H9 (cell line): Measurements from ENCODE around the gene PAK2. TPM values are rescaled to one million over a fixed set of nuclear protein-coding genes. Genes with fewer than 3 reads are reported as not detected.

Experiments
- DNase-seq: peaks from one replicate; pipeline ENCODE4 v3.0.0-alpha.2; 2017
- H2AFZ ChIP-seq: one replicate; pipeline ENCODE4 v1.6.1; 2013; ENCODE audit warnings: mild to moderate bottlenecking, low read length, control low read depth, moderate library complexity
- H2AK5ac ChIP-seq: 2 replicates; pipeline ENCODE4 v1.6.1; 2013; ENCODE audit warnings: low read length, control low read depth, mixed read lengths; ENCODE audit not compliant: insufficient read length
- H2BK120ac ChIP-seq: one replicate; pipeline ENCODE4 v1.6.1; 2013; ENCODE audit warnings: low read depth, mild to moderate bottlenecking, low read length, control low read depth, inconsistent platforms; ENCODE audit not compliant: poor library complexity, severe bottlenecking
- H2BK12ac ChIP-seq: 2 replicates; pipeline ENCODE4 v1.6.1; 2013; ENCODE audit warnings: low read length, control low read depth, mixed read lengths, low read depth; ENCODE audit not compliant: insufficient read length
- H2BK15ac ChIP-seq: 2 replicates; pipeline ENCODE4 v1.6.1; 2013; ENCODE audit warnings: low read depth, low read length, control low read depth
- H2BK20ac ChIP-seq: one replicate; pipeline ENCODE4 v1.6.1; 2013; ENCODE audit warnings: low read depth, mild to moderate bottlenecking, low read length, control low read depth, inconsistent platforms; ENCODE audit not compliant: poor library complexity, severe bottlenecking
- H2BK5ac ChIP-seq: 2 replicates; pipeline ENCODE4 v1.6.1; 2013; ENCODE audit warnings: low read length, control low read depth, mixed read lengths; ENCODE audit not compliant: insufficient read length
- H3K14ac ChIP-seq: 2 replicates; pipeline ENCODE4 v1.6.1; 2013; ENCODE audit warnings: low read length, control low read depth; ENCODE audit not compliant: insufficient read depth
- H3K18ac ChIP-seq: 2 replicates; pipeline ENCODE4 v1.6.1; 2013; ENCODE audit warnings: low read depth, mild to moderate bottlenecking, mixed read lengths, low read length, control low read depth; ENCODE audit not compliant: insufficient read length
- H3K23ac ChIP-seq: 2 replicates; pipeline ENCODE4 v1.6.1; 2013; ENCODE audit warnings: low read length, control low read depth, mixed read lengths, low read depth; ENCODE audit not compliant: insufficient read length
- H3K23me2 ChIP-seq: 2 replicates; pipeline ENCODE4 v1.6.1; 2013; ENCODE audit warnings: low read depth, mild to moderate bottlenecking, mixed read lengths, low read length, control low read depth; ENCODE audit not compliant: insufficient read length, poor library complexity, severe bottlenecking
- H3K27ac ChIP-seq: 2 replicates; pipeline ENCODE4 v1.5.1; 2013; ENCODE audit warnings: low read length, control low read depth, mixed read lengths, low read depth; ENCODE audit not compliant: insufficient read length
- H3K27me3 ChIP-seq: 2 replicates; pipeline ENCODE4 v1.6.1; 2013; ENCODE audit warnings: low read length, control low read depth, inconsistent platforms; ENCODE audit not compliant: insufficient read depth
- H3K4ac ChIP-seq: 2 replicates; pipeline ENCODE4 v1.6.1; 2013; ENCODE audit warnings: low read depth, mild to moderate bottlenecking, control low read depth, inconsistent platforms, low read length, moderate library complexity
- H3K4me1 ChIP-seq: 2 replicates; pipeline ENCODE4 v1.6.1; 2013; ENCODE audit warnings: low read length, control low read depth, inconsistent platforms; ENCODE audit not compliant: insufficient read depth
- H3K4me2 ChIP-seq: 2 replicates; pipeline ENCODE4 v1.6.1; 2013; ENCODE audit warnings: low read length, control low read depth, mixed read lengths; ENCODE audit not compliant: insufficient read length, insufficient read depth
- H3K56ac ChIP-seq: 2 replicates; pipeline ENCODE4 v1.6.1; 2013; ENCODE audit warnings: low read depth, mild to moderate bottlenecking, mixed read lengths, low read length, control low read depth; ENCODE audit not compliant: insufficient read length
- H3K79me1 ChIP-seq: 2 replicates; pipeline ENCODE4 v1.6.1; 2013; ENCODE audit warnings: low read depth, mild to moderate bottlenecking, moderate library complexity, low read length, control low read depth, inconsistent platforms; ENCODE audit not compliant: insufficient read depth, poor library complexity, severe bottlenecking
- H3K79me2 ChIP-seq: 2 replicates; pipeline ENCODE4 v1.6.1; 2013; ENCODE audit warnings: low read length, control low read depth, inconsistent platforms; ENCODE audit not compliant: insufficient read depth
- H3K9ac ChIP-seq: 2 replicates; pipeline ENCODE4 v1.6.1; 2013; ENCODE audit warnings: low read length, control low read depth, mixed read lengths; ENCODE audit not compliant: insufficient read length; ENCODE audit errors: extremely low read depth
- H3K9me3 ChIP-seq: one replicate; pipeline ENCODE4 v1.6.1; 2013; ENCODE audit warnings: low read depth, low read length, inconsistent platforms; ENCODE audit not compliant: control insufficient read depth
- H3T11ph ChIP-seq: one replicate; pipeline ENCODE4 v1.6.1; 2013; ENCODE audit warnings: mild to moderate bottlenecking, low read length, control low read depth, inconsistent platforms
- H4K20me1 ChIP-seq: one replicate; pipeline ENCODE4 v1.6.1; 2013; ENCODE audit not compliant: control insufficient read depth, insufficient read length, insufficient read depth
- H4K5ac ChIP-seq: 2 replicates; pipeline ENCODE4 v1.6.1; 2013; ENCODE audit warnings: low read depth, mild to moderate bottlenecking, mixed read lengths, low read length, control low read depth; ENCODE audit not compliant: insufficient read length
- H4K8ac ChIP-seq: replicated peaks from 2 replicates; pipeline ENCODE4 v1.6.1; 2013; ENCODE audit warnings: low read length, control low read depth, mixed read lengths, low read depth; ENCODE audit not compliant: insufficient read length
- H4K91ac ChIP-seq: 2 replicates; pipeline ENCODE4 v1.6.1; 2013; ENCODE audit warnings: low read depth, mild to moderate bottlenecking, moderate library complexity, mixed read lengths, low read length, control low read depth; ENCODE audit not compliant: insufficient read length
- H3K27ac Mint-ChIP-seq, 3 experiments: 2 replicates in 2 of 3; 3 replicates in 1 of 3; pipeline ENCODE4 v1.8.0; 2020 to 2021; ENCODE audit warnings: mixed read lengths in 3 of 3, mild to moderate bottlenecking in 1 of 3, moderate library complexity in 1 of 3
- H3K27me3 Mint-ChIP-seq: 2 replicates; pipeline ENCODE4 v1.8.0; 2021; ENCODE audit warnings: low read depth, mild to moderate bottlenecking, moderate library complexity, mixed read lengths
- H3K36me3 Mint-ChIP-seq, 3 experiments: 2 replicates in 2 of 3; 3 replicates in 1 of 3; pipeline ENCODE4 v1.8.0; 2020 to 2021; ENCODE audit warnings: low read depth in 3 of 3, mixed read lengths in 3 of 3; ENCODE audit not compliant: insufficient read depth in 1 of 3
- H3K4me1 Mint-ChIP-seq, 2 experiments: 2 replicates each; pipeline ENCODE4 v1.8.0; 2020; ENCODE audit warnings: mixed read lengths in 2 of 2
- H3K4me3 Mint-ChIP-seq, 2 experiments: 2 replicates in 1 of 2; 3 replicates in 1 of 2; pipeline ENCODE4 v1.8.0; 2020 to 2021; ENCODE audit warnings: mild to moderate bottlenecking in 2 of 2, mixed read lengths in 2 of 2, moderate library complexity in 1 of 2
- H3K9me3 Mint-ChIP-seq, 2 experiments: 2 replicates in 1 of 2; 3 replicates in 1 of 2; pipeline ENCODE4 v1.8.0; 2020; ENCODE audit warnings: mild to moderate bottlenecking in 2 of 2, mixed read lengths in 2 of 2, moderate library complexity in 1 of 2
- CTCF ChIP-seq: fragments of 200-600 bp; sonication (generic); conservative IDR thresholded peaks from 3 replicates; pipeline ENCODE4 v1.8.0; 2021; ENCODE audit warnings: antibody characterized with exemption, mild to moderate bottlenecking
- WGBS: extraction: QIAGEN DNeasy Blood & Tissue Kit; methylation state at CpG from one replicate; pipeline ENCODE4 v1.1.7; 2013; ENCODE audit warnings: missing lambda C conversion rate, low lambda C conversion rate, mixed read lengths; ENCODE audit not compliant: insufficient read length; ENCODE audit errors: extremely low coverage; 5-methylcytosine and 5-hydroxymethylcytosine counted together
- long read RNA-seq: library from polyadenylated mRNA; unstranded; transcript quantifications from one replicate; pipeline ENCODE4 v2.0.0, GENCODE V29; 2020
- total RNA-seq: library from RNA; stranded (reverse); gene quantifications from 2 replicates; pipeline ENCODE4 v1.2.1, GENCODE V29; 2021

The PAK2 gene
- total RNA-seq: 60.8 and 65.7 TPM in 2 replicates
- long read RNA-seq, full-length matches to known transcripts: 138 of 208 reads
- long read RNA-seq, partial matches to known transcripts: 52 of 208 reads
- long read RNA-seq, other reads (novel, unspliced or antisense): 18 of 208 reads

GRCh38 chr3:196739671-196740480, at the start of gene PAK2:
Gene PAK2 (plus strand): TSS chr3:196739857. CDS start chr3:196782647, 42,790 bp downstream.
- H3K9me3 ChIP-seq: no peaks in the 10 kb centered on the region
- H3K23ac ChIP-seq: no peak within 1 kb of the TSS
- H3K4me1 ChIP-seq: no peaks in the 10 kb centered on the region; the same call in 1 of the 2 replicates
- H3T11ph ChIP-seq: no peak within 1 kb of the TSS
- peak within 1 kb of the TSS; percentile 12 for H3K27ac ChIP-seq
- H3K4me2 ChIP-seq: peak within 1 kb of the TSS; percentile 97
- peaks cover 7% of the 10 kb centered on the region for H3K23me2 ChIP-seq
- peaks cover 28% of the 10 kb centered on the region; the same call in 1 of the 2 replicates for H3K79me2 ChIP-seq
- no peak within 1 kb of the TSS for H2AFZ ChIP-seq
- no peak within 1 kb of the TSS for H3K56ac ChIP-seq
- Mint-ChIP-seq H3K4me1 (peaks cover 15 to 24% of the 10 kb centered on the region in 2 experiments), H3K4me3 (peak within 1 kb of the TSS; percentile 99), H3K36me3 (peaks cover 5 to 12% (median 9%) of the 10 kb centered on the region in 3 experiments; a peak in 6 of 7 replicates), H3K27ac (peak within 1 kb of the TSS; percentile 99 to 100 (median 99)), H3K27me3 (no peaks in the 10 kb centered on the region), H3K9me3 (peaks cover 3 to 5% of the 10 kb centered on the region in 2 experiments; a peak in 4 of 5 replicates)
- H2AK5ac ChIP-seq: no peak within 1 kb of the TSS
- no peak for TF ChIP-seq CTCF
- H4K91ac ChIP-seq: no peak within 1 kb of the TSS
- H4K8ac ChIP-seq: no peak within 1 kb of the TSS
- peak within 1 kb of the TSS; percentile 74 for H3K14ac ChIP-seq
- H2BK12ac ChIP-seq: no peak within 1 kb of the TSS
- peak within 1 kb of the TSS; percentile 89 for H3K9ac ChIP-seq
- H3K27me3 ChIP-seq: no peaks in the 10 kb centered on the region
- H4K20me1 ChIP-seq: no peaks in the 10 kb centered on the region
- WGBS: no CpG with 5 or more reads among the region's 86 CpGs
- H2BK15ac ChIP-seq: no peak within 1 kb of the TSS
- H3K18ac ChIP-seq: peak within 1 kb of the TSS; percentile 87
- H2BK5ac ChIP-seq: no peak within 1 kb of the TSS
- H2BK120ac ChIP-seq: no peak within 1 kb of the TSS
- no peaks in the 10 kb centered on the region for H3K79me1 ChIP-seq
- DNase-seq: peak; percentile 90
- H2BK20ac ChIP-seq: no peak within 1 kb of the TSS
- no peak within 1 kb of the TSS for H4K5ac ChIP-seq
- no peak within 1 kb of the TSS for H3K4ac ChIP-seq
